ENCODE data around the gene PCGF3.
"Not testable (repeated sequence)": the region's sequence is repeated elsewhere in the genome, so short reads cannot be mapped to it uniquely, and the experiment has no call there.

Gene PCGF3

GRCh38 chr4:725391-726234 lies 20.0 kb downstream of the PCGF3 start:
- DNase-seq, result no peak

- DNase-seq, result no peak
Measured at GRCh38 chr4:726235-726787, 20.7 kb downstream of the PCGF3 start.

- DNase-seq, result no peak
Measured at GRCh38 chr4:726838-727237, 21.2 kb downstream of the PCGF3 start.

GRCh38 chr4:727576-727975 lies 21.9 kb downstream of the PCGF3 start:
- DNase-seq, result no peak

GRCh38 chr4:729336-730315 lies 24.0 kb downstream of the PCGF3 start:
- DNase-seq, result no peak

GRCh38 chr4:730511-730910 lies 24.9 kb downstream of the PCGF3 start:
- no peak for DNase-seq

DNA sequence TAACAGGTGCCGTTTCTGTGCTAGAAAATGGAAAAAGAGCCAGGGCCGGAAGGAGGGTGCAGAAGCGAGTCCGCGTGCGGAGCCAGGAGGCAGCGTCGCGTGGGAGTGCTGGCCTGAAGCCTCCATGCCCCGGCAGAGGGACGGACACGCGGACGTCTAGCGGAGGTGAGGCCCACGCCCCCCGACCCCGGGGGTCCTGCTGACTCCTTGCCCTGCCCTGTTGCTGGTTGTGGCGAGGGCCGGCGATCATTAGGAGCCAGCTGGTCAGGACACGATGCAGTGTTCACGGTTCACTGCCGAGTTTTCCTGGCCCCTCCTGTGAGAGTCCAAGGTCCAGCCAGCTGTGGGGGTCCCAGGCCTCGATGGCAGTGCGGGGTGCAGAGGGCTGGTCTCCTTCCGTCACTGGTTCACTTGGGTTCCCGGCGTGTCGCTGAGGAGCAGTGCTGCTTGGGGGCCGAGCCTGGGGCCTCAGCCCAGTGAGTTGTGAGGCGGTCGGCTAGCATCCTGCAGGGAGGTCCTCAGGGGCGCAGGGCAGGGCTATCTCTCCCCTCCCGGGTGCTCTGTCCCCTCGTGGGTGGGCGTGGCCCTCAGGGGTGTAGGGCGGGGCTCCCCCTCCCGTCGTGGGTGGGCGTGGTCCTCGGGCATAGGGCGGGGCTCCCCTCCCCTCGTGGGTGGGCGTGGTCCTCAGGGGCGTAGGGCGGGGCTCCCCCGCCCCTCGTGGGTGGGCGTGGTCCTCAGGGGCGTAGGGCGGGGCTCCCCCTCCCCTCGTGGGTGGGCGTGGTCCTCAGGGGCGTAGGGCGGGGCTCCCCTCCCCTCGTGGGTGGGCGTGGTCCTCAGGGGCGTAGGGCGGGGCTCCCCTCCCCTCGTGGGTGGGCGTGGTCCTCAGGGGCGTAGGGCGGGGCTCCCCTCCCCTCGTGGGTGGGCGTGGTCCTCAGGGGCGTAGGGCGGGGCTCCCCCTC lies 25.6 kb downstream of the PCGF3 start:
- DNase-seq, result not testable (repeated sequence)

GRCh38 chr4:731954-732353 lies 26.3 kb downstream of the PCGF3 start:
- not testable (repeated sequence) for DNase-seq

GRCh38 chr4:732486-732885 lies 26.9 kb downstream of the PCGF3 start:
- DNase-seq, result no peak

GRCh38 chr4:732911-733630 lies 27.4 kb downstream of the PCGF3 start:
- no peak for DNase-seq

DNA sequence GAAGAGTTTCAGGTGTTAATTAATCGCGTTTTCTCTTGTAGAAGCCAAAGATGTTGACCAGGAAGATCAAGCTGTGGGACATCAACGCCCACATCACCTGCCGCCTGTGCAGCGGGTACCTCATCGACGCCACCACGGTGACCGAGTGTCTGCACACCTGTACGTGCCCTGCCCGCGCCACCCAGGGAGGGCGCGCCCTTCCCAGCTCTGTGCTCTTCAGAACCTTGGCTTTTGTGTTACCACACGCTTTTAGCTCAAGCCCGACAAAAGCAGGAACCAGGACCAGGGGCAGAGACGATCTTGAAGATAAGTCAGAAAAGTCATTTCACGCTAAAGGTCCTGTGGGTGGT lies 28.0 kb downstream of the PCGF3 start:
- DNase-seq, result no peak

GRCh38 chr4:734075-734474 lies 28.4 kb downstream of the PCGF3 start:
- no peak for DNase-seq

DNA sequence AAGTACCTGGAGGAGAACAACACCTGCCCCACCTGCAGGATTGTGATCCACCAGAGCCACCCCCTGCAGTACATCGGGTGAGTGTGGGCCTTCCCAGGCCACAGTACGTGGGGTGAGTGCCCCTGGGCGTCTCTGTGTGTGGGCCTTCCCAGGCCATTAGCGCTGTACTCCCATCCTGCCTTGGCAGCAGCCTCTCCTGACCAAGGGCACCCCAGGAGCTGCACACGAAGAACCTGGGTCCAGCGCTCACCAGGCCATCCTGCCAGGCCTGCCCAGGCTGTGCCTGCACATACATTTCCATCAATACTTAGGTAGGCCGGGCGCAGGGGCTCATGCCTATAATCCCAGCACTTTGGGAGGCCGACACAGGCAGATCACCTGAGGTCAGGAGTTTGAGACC lies 29.3 kb downstream of the PCGF3 start:
- DNase-seq, result no peak

- DNase-seq, result no peak
Measured at GRCh38 chr4:735583-735982, 30.0 kb downstream of the PCGF3 start.

- DNase-seq, result not testable (repeated sequence)
Measured at GRCh38 chr4:736561-736960, 30.9 kb downstream of the PCGF3 start.

- DNase-seq, result no peak
Measured at GRCh38 chr4:738781-739280, 33.2 kb downstream of the PCGF3 start.

- DNase-seq, result no peak
Measured at GRCh38 chr4:739569-739968, 33.9 kb downstream of the PCGF3 start.

DNA sequence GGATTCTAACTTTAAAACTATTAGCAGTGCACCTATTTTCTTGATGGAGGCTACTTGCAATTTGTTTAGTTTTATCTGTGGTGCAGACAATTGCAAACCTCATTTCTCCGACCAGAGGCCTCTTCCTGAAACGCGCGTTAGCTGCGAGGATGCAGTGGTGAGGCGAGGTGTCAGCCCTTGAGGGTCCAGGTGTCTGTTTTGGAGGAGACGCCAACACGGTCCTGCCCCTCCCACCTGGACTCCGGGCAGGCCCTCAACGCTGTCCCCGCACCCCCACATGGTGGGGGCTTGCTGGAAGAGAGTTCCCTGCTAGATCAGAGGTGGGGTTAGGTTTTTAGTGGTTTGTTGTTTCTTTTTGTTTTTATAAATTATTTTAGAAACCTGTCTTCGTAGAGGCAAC lies 34.4 kb downstream of the PCGF3 start:
- DNase-seq, result no peak

GRCh38 chr4:740656-741282 lies 35.1 kb downstream of the PCGF3 start:
- DNase-seq, result no peak

GRCh38 chr4:742096-742741 lies 36.6 kb downstream of the PCGF3 start:
- DNase-seq, result no peak
